ENCODE data around the gene YWHAG. TPM values are rescaled to one million over a fixed set of nuclear protein-coding genes. Genes with fewer than 3 reads are reported as not detected.

YWHAG gene
- total and polyA plus RNA-seq, 9 of the 15 experiments (the other 6 are each of a cell fraction or from before 2014, with no cell fraction given): 30.4 to 246 (median 94.5) TPM

DNA sequence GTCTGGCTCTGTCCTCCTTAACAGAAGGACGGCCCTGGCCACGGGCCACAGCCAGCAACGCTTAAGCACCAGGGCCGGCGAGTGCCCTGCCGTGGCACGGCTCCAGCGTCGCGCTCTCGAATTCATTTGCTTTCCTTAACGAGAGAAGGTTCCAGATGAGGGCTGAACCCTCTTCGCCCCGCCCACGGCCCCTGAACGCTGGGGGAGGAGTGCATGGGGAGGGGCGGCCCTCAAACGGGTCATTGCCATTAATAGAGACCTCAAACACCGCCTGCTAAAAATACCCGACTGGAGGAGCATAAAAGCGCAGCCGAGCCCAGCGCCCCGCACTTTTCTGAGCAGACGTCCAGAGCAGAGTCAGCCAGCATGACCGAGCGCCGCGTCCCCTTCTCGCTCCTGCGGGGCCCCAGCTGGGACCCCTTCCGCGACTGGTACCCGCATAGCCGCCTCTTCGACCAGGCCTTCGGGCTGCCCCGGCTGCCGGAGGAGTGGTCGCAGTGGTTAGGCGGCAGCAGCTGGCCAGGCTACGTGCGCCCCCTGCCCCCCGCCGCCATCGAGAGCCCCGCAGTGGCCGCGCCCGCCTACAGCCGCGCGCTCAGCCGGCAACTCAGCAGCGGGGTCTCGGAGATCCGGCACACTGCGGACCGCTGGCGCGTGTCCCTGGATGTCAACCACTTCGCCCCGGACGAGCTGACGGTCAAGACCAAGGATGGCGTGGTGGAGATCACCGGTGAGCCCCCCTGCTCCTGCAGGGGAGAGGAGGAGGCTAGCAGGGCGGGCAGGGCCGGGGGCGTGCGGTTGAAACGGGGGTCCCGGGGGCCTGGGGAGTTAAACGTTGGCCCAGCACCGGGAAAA is 56.2 kb downstream of the YWHAG start, which contains the start of gene HSPB1 (continued):
- TF ChIP-seq, protein P1, sequence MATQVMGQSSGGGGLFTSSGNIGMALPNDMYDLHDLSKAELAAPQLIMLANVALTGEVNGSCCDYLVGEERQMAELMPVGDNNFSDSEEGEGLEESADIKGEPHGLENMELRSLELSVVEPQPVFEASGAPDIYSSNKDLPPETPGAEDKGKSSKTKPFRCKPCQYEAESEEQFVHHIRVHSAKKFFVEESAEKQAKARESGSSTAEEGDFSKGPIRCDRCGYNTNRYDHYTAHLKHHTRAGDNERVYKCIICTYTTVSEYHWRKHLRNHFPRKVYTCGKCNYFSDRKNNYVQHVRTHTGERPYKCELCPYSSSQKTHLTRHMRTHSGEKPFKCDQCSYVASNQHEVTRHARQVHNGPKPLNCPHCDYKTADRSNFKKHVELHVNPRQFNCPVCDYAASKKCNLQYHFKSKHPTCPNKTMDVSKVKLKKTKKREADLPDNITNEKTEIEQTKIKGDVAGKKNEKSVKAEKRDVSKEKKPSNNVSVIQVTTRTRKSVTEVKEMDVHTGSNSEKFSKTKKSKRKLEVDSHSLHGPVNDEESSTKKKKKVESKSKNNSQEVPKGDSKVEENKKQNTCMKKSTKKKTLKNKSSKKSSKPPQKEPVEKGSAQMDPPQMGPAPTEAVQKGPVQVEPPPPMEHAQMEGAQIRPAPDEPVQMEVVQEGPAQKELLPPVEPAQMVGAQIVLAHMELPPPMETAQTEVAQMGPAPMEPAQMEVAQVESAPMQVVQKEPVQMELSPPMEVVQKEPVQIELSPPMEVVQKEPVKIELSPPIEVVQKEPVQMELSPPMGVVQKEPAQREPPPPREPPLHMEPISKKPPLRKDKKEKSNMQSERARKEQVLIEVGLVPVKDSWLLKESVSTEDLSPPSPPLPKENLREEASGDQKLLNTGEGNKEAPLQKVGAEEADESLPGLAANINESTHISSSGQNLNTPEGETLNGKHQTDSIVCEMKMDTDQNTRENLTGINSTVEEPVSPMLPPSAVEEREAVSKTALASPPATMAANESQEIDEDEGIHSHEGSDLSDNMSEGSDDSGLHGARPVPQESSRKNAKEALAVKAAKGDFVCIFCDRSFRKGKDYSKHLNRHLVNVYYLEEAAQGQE (IDR thresholded peaks at IDR 0.05; ENCODE audit: borderline replicate concordance): no peak
- TF ChIP-seq, protein P1 (CRISPR knock-in tag; IDR thresholded peaks at IDR 0.05; ENCODE audit: low read depth): no peak; the same call in none of the 2 replicates
- no peak for TF ChIP-seq HDAC8 (tag; IDR thresholded peaks at IDR 0.05)
- TF ChIP-seq, protein P2, sequence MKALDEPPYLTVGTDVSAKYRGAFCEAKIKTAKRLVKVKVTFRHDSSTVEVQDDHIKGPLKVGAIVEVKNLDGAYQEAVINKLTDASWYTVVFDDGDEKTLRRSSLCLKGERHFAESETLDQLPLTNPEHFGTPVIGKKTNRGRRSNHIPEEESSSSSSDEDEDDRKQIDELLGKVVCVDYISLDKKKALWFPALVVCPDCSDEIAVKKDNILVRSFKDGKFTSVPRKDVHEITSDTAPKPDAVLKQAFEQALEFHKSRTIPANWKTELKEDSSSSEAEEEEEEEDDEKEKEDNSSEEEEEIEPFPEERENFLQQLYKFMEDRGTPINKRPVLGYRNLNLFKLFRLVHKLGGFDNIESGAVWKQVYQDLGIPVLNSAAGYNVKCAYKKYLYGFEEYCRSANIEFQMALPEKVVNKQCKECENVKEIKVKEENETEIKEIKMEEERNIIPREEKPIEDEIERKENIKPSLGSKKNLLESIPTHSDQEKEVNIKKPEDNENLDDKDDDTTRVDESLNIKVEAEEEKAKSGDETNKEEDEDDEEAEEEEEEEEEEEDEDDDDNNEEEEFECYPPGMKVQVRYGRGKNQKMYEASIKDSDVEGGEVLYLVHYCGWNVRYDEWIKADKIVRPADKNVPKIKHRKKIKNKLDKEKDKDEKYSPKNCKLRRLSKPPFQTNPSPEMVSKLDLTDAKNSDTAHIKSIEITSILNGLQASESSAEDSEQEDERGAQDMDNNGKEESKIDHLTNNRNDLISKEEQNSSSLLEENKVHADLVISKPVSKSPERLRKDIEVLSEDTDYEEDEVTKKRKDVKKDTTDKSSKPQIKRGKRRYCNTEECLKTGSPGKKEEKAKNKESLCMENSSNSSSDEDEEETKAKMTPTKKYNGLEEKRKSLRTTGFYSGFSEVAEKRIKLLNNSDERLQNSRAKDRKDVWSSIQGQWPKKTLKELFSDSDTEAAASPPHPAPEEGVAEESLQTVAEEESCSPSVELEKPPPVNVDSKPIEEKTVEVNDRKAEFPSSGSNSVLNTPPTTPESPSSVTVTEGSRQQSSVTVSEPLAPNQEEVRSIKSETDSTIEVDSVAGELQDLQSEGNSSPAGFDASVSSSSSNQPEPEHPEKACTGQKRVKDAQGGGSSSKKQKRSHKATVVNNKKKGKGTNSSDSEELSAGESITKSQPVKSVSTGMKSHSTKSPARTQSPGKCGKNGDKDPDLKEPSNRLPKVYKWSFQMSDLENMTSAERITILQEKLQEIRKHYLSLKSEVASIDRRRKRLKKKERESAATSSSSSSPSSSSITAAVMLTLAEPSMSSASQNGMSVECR (CRISPR knock-in tag; IDR thresholded peaks at IDR 0.05): peak; percentile 79; the same call in 1 of the 2 replicates
- TF ChIP-seq RBM39 (optimal IDR thresholded peaks at IDR 0.05; ENCODE audit: low read depth, low read length): no peak
- 0 out of 2 replicates have a peak, but pooled peaks have one; percentile 9 for TF ChIP-seq ZBTB43 (CRISPR knock-in tag; IDR thresholded peaks at IDR 0.05)
- TF ChIP-seq IRF9 (tag; IDR thresholded peaks at IDR 0.05): no peak
- peak; percentile 70 for TF ChIP-seq GTF2B (IDR thresholded peaks at IDR 0.05; ENCODE audit: extremely low read depth, insufficient read length)
- no peak for TF ChIP-seq TAL1 (IDR thresholded peaks at IDR 0.05)
- 0 out of 2 replicates have a peak, but pooled peaks have one; percentile 21 for TF ChIP-seq NBN (IDR thresholded peaks at IDR 0.05; ENCODE audit: low read depth)
